MM.1S (cell line): ENCODE data around the gene SHMT1.

Source experiments
- EZH2phosphoT487 ChIP-seq: fragments of 300-600 bp; sonication (generic); IDR thresholded peaks from 2 replicates; pipeline ENCODE4 v1.6.1; 2018; ENCODE audit warnings: antibody characterized with exemption, low read length
- TF ChIP-seq, protein P1 (sequence below): fragments of 300-600 bp; sonication (generic); IDR thresholded peaks from 2 replicates; pipeline ENCODE4 v1.5.1; 2016; ENCODE audit warnings: antibody characterized with exemption, low read length, mixed read lengths

- TF ChIP-seq, protein P1, sequence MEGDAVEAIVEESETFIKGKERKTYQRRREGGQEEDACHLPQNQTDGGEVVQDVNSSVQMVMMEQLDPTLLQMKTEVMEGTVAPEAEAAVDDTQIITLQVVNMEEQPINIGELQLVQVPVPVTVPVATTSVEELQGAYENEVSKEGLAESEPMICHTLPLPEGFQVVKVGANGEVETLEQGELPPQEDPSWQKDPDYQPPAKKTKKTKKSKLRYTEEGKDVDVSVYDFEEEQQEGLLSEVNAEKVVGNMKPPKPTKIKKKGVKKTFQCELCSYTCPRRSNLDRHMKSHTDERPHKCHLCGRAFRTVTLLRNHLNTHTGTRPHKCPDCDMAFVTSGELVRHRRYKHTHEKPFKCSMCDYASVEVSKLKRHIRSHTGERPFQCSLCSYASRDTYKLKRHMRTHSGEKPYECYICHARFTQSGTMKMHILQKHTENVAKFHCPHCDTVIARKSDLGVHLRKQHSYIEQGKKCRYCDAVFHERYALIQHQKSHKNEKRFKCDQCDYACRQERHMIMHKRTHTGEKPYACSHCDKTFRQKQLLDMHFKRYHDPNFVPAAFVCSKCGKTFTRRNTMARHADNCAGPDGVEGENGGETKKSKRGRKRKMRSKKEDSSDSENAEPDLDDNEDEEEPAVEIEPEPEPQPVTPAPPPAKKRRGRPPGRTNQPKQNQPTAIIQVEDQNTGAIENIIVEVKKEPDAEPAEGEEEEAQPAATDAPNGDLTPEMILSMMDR: no peak
- TF ChIP-seq EZH2phosphoT487: no peak
Measured at GRCh38 chr17:18315961-18316360, 47.4 kb downstream of the SHMT1 start.
